HEK293T (cell line): ENCODE measurements around the gene GABRA4.

Experiments used
- ARNT ChIP-seq: fragments of 450-650 bp; IDR thresholded peaks from 2 replicates; pipeline ENCODE4 v1.6.1; 2017; ENCODE audit warnings: mild to moderate bottlenecking
- BHLHE40 ChIP-seq: fragments of 450-650 bp; IDR thresholded peaks from 2 replicates; pipeline ENCODE4 v1.6.1; 2016; ENCODE audit warnings: mild to moderate bottlenecking, moderate library complexity, borderline replicate concordance
- NFRKB ChIP-seq: fragments of 450-650 bp; IDR thresholded peaks from 2 replicates; pipeline ENCODE4 v1.6.1; 2016; ENCODE audit warnings: mild to moderate bottlenecking, moderate library complexity

- TF ChIP-seq NFRKB: no peak
- TF ChIP-seq BHLHE40: no peak
- TF ChIP-seq ARNT: no peak
Measured at GRCh38 chr4:47002580-47002979, 9.2 kb upstream of the GABRA4 start.
